ENCODE measurements around the gene RPUSD4. TPM values are rescaled to one million over a fixed set of nuclear protein-coding genes. Genes with fewer than 3 reads are reported as not detected.

The RPUSD4 gene
- total RNA-seq, 1 donor from 2014 or later: 46.7 TPM

DNA sequence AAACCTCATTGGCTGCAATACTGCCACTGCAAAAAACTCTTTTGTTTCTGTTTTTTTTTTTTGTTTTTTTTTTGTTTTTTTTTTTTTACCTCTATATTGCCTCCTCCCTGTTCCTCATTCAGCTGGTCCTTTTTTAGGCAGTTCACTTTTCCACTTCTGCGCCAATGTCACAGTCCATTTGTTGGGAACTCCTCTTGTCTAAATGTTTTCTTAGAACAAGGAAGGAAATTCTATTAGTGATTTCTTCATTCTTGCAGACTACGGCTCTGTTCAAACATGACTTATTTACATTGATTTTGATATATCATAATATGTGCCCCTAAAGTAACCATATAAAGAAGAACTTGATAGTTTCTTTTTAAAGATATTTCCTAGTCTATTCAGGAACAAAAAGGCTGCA is 3.0 kb upstream of the RPUSD4 start:
- no peak for DNase-seq (ENCODE audit: low read depth, low spot score)

- DNase-seq (ENCODE audit: low read depth, low spot score): no peak
These were observed 725 bp upstream of the RPUSD4 start for GRCh38 chr11:126212089-126212660.

DNA sequence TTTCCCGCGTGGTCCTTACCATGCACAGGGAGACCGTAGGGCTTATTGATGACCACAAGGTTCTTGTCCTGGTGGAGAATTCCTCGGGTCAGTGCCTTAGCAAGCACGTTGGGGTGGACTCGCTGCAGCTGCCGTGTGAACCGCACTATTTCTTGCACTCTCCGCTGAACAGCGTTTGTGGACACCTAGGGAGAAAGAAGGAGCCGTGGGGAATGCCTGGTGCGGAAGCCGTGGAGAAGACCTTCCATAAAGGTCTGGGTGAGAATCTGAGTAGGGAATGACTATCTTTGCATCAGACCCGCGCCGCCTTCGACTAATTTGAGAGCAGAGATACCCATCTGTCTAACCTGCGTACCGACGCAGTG is 597 bp downstream of the RPUSD4 start:
- DNase-seq (ENCODE audit: low read depth, low spot score): no peak

DNA sequence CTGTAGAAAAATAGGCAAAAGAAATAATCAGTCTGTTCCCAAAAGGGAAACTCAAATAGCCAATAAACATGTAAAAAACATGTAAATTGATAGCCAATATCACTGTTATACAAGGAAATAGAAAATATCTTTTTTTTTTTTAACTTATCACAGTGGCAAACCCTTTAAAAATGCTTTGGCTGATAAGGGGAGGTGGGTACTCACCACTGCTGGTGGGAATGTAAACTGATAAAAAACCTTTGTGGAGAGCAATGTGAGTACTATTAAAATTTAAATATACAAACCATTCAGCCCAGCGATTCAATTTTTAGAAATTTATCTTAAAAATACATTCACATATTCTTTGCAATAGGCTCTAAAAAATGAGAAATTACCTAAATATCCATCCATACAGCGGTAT is 3.6 kb downstream of the RPUSD4 start:
- DNase-seq (ENCODE audit: low read depth, low spot score): no peak

DNA sequence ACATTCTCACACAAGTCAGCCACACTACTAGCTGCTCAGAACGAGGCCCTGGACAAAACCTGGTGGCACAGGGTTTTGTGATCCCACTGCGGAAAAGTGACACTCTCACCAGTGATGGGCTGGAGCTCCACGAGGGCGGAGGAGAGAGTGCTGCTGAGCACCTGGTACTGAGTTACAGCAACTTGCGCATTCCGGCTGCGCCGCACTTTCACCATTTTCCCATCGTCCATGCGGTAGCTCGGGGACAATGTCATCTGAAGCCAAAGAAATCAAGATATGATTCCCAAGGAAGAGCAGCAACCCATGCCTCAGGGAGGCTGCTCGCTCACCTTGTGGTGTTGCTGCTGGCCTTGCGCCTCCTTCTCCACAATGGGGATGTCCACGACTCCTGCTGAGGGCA is 6.1 kb downstream of the RPUSD4 start:
- no peak for DNase-seq (ENCODE audit: low read depth, low spot score)

DNA sequence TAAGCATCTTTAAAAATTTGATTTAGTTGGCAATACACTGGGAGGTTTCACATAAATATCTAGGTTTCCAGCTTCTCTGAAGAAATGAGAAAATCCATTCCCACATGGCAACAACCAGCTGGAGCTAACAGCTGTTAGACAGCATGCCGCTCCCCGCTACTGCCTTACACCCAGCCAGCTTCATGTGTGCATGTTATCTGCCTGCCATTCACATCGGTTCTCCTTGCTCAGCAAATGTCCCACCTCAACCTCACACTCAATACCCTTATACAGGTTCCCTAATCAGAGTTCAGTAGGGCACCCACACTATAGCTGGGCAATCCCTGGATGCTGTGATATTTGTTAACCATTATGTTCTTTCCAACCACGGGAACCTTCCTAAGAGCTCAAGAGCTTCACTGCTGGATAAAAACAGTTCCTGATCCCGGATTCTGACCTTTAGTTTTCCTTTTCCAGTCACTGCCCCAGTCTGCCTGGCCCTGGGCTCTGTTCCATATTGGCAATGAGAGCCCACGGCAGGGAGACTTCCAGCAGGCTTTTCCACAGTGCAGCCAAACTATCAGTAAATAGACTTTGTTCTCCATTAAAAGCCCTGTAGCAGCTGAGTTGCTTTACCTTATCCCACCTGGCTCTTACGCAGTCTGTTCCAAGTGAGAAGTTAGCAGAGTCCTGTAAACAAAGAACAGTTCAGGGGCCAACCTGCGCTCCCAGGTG is 8.6 kb downstream of the RPUSD4 start:
- DNase-seq (ENCODE audit: low read depth, low spot score): no peak

DNA sequence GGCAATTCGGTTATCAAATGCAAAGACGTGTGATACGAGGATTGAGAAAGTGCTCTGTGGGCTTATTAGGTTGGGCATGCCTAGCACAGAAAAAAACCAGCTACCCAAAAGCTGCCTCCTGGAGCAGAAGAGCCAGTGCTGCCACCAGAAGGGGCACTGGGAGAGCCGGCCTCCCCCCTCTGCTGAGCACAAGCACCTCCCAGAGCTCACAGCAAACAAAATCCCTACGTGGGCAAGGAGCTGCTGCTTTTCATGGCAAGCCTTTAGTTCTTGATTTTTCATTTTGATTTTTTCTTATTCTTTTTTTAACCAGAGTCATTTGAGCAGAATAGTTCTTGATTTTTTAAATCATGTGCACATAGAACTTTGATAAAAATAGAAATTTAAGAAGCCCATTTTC is 12.8 kb downstream of the RPUSD4 start:
- DNase-seq (ENCODE audit: low read depth, low spot score): no peak

GRCh38 chr11:126197277-126197939 is 14.0 kb downstream of the RPUSD4 start:
- DNase-seq (ENCODE audit: low read depth, low spot score): no peak

- DNase-seq (ENCODE audit: low read depth, low spot score): no peak
These were observed 16.3 kb downstream of the RPUSD4 start for GRCh38 chr11:126195119-126195518.

DNA sequence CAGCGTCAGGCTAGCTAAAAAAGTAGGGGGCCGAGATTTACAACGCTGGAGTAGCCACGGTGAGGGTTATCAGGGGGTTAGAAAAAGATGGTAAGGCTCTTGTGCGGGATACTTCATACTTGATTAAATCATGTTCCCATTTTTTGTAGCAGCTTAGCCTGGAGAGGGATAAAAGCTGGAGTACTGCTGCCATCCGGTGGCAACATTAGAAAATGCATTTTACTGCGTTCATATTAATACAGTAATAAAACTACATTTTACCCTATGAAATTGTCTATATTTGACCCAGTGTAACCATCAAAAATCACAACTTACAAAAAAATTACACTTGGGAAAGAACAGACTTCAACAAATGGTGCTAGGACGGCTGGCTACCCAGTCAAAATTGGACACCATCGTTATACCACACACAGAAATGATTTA is 17.3 kb downstream of the RPUSD4 start:
- no peak for DNase-seq (ENCODE audit: low read depth, low spot score)

DNA sequence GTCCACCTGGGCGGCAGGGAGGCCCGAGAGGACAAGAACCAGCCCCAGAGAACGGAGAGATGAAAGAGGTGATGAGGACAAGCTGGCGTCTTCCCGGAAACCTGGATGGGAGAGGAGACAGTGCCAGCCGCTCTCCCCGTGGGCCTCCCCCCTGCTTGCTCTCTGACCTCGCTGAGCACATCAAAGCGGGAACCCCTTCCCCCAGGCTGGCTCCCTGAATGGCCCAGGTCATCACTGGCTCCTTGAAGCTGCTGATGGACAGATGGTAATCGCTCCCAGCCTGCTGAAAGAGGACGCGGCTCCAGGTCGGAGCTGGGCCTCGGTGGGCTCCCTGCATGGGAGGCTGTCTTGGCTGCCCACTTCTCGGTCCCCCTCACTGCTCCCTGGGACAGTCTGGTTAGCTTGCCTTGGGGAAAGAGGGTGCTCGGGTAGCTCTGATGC is 18.4 kb downstream of the RPUSD4 start:
- no peak for DNase-seq (ENCODE audit: low read depth, low spot score)

DNA sequence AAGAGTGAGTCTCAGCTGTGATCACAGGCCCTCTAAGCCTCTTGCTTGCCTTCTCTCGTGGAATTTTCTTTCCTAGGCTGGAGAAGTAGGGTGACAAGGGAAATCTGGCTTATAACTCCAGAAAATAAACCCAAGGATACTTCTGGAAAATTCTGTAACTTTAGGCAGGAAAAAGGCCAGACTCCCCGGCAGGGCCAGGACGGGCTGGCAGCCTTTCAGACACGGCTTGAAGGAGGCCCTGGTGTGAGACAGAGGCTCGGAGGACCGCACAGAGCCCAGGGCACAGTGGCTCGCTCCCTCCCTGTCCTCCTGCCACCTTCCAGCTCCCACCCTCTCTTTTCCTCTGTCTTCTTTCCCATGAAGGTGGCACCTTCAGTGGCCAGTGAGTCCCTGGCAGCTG is 19.1 kb downstream of the RPUSD4 start:
- DNase-seq (ENCODE audit: low read depth, low spot score): no peak

DNA sequence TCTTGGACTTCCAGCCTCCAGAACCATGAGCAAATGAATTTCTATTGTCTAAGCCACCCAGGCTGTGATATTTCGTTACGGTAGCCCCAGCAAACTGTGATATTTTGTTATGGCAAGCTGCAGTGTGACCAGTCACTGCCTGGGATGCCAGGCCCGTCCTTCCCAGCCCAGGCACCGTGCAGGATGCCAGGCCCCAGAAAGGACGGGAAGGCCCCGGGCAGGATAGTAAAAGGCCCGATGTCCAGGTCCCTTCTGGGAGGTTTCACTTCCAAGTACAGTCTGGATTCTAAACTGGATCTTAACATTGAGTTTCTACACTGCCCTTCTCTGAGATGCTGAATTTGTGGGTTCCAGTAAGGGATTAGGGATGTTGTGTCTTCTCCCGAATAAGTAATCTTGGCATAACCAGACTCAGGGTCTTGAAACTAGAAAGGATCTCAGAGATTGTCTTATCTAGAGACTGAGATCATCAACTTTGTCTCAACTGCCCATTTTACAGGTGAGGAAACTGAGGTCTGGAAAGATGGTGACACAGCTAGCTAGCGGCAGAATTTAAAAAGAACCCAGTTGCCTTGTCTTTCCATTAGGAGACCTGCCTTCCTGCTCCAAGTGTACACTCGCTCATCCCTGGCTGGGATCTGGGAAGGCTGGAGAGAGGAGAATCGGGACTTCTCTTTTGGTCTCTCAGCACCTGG is 19.9 kb downstream of the RPUSD4 start:
- DNase-seq (ENCODE audit: low read depth, low spot score): no peak

DNA sequence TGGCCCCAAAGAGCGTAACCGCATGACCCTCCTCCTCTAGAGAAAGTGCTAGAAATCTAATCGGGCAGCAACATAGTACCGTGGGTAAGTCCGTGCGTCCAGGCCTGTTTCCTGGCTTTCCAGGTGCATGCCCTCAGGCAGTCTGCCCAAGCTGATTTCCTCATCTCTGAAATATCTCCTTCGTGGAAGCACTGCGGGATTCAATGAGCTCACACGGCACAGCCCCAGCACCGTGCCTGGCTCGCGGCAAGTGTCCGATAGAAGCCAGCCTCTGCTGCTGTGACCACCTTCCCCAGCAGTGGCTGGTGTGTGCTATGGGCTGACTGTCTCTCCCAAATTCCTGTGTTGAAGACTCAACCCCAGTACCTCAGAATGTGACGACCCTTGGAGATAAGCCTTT is 20.7 kb downstream of the RPUSD4 start:
- DNase-seq (ENCODE audit: low read depth, low spot score): no peak

DNA sequence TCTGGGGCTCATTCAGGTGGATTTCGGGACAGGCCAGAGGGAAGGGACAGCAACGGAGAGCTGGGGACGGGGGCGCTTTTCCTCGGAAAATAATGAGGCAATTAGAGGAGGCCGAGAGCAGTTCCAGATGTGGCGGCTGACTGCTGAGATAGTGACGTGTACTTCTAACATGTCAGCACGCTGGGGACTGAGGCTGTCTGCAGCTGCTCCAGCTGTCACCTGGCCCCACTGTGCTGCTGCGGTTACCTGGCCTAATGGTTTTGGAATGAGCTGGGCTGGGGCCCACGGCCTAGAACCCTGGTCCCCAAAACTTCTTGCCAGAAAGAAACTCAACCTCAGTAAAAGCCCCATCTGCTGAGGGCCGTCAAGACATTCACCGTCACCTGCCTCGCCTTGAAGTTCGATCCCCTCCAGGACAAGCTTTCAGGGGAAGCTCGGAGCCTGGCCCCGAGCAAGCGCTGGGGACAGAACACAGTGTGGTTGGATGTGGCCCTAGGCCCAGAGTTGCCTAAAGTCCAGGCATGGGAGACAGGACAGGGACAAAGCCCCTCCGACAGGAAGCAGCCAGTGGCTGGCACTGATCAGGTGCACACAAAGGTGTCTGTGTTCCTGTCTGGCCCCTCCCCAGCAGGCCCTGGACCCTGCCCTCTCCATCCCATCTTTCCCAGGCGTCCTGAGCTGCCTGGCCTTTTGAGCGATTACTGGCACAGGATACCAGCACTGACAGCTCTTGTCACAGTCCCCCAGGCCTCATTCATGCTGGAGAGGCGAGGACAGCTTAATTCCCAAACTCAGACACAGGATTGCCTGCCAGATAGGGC is 22.1 kb downstream of the RPUSD4 start:
- no peak for DNase-seq (ENCODE audit: low read depth, low spot score)

DNA sequence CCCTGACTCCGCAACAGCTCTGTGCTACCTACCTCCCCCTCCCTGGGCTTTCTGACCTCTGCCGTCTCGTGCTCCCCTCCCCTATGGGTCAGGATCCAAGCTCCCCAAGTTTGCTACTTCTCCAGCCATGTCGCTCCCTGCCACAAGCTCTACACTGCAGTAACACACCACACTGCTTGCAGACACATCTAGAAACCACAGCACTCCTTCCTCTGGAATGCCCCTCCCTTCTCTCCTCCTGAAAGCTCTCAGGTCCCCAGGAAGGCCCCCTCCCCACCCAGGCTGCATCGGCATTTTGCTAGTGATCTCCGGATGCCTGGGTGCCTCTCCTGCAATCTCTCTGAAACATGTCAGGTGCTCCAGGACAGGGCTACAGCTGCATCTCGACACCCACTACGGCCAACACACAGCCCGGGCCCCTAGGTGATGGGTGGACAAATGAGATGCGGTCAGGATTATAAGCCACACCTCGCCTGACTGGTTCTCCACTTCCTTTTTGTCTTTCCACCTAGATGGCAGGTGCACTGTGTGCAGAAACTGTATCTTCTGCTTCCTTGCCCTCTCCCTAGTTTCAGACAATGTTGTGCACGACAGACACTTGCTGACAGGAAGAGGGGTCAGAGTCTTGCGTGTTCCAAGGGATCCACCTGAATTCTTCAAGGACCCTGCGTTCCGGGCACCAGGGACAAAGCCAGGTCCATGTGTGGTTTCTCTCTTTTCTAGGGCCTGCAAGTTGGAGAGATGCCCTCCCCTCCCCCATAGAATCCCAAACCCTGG is 22.9 kb downstream of the RPUSD4 start:
- DNase-seq (ENCODE audit: low read depth, low spot score): no peak

GRCh38 chr11:126186708-126187529 is 24.5 kb downstream of the RPUSD4 start:
- no peak for DNase-seq (ENCODE audit: low read depth, low spot score)

DNA sequence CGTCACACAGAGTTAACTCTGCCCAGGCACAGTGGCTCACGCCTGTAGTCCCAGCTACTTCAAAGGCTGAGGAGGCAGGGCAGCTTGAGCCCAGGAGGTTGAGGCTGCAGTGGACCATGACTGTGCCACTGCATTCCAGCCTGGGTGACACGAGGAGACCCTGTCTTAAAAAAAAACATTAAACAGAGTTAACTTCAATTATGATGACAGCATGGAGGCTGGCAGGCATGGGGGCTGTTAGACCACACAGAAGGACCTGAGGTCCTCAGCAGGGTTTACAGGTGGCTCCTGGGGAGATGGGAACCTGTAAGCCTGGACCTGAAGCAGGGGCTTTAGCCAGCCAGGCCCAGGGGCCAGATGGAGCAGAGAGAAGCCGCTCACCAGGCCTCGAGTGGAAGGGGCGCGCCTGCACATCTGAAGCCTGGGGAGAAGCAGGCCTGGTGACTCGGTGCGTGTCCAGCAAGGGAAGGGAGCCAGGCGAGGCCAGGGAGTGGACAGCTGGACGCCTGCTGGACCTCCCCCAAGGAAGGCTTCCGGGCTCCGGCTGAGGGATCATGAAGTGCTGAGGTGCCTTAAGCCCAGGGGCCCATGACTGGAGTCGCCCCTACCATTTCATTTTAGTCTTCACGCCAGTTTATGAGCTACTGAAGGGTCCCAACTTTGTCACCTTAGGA is 25.3 kb downstream of the RPUSD4 start:
- DNase-seq (ENCODE audit: low read depth, low spot score): no peak

Measured in pulmonary artery endothelial cell (primary cell).